ENCODE data around the gene PRRG3. TPM values are rescaled to one million over a fixed set of nuclear protein-coding genes. Genes with fewer than 3 reads are reported as not detected.

Gene PRRG3
- total RNA-seq, 1 experiment from 2014 or later = 5.1 TPM

- H3K4me3 Mint-ChIP-seq = no peak overlapping the region
- peaks cover 19% of the 10 kb centered on the region for H3K4me1 Mint-ChIP-seq
- H3K27ac Mint-ChIP-seq = no peak overlapping the region
- TF ChIP-seq USF1 (CRISPR knock-in tag; IDR thresholded peaks at IDR 0.05) (no peak), SOX15 (CRISPR knock-in tag; IDR thresholded peaks at IDR 0.05) (no peak), ZMAT4 (CRISPR knock-in tag; IDR thresholded peaks at IDR 0.05) (no peak), ZNF671 (CRISPR knock-in tag; IDR thresholded peaks at IDR 0.05) (no peak), ZNF532 (CRISPR knock-in tag; IDR thresholded peaks at IDR 0.05; ENCODE audit: borderline replicate concordance) (no peak), PRDM15 (CRISPR knock-in tag; IDR thresholded peaks at IDR 0.05) (no peak), SMAD3 (CRISPR knock-in tag; IDR thresholded peaks at IDR 0.05; ENCODE audit: borderline replicate concordance) (no peak), NFE2L1 (CRISPR knock-in tag; IDR thresholded peaks at IDR 0.05) (no peak), ZNF232 (CRISPR knock-in tag; IDR thresholded peaks at IDR 0.05) (no peak), OVOL2 (CRISPR knock-in tag; IDR thresholded peaks at IDR 0.05; ENCODE audit: borderline replicate concordance) (no peak), RELA (CRISPR knock-in tag; IDR thresholded peaks at IDR 0.05; ENCODE audit: borderline replicate concordance) (no peak), IRF2 (CRISPR knock-in tag; IDR thresholded peaks at IDR 0.05; ENCODE audit: borderline replicate concordance, low read depth) (no peak), AFF4 (CRISPR knock-in tag; IDR thresholded peaks at IDR 0.05; ENCODE audit: borderline replicate concordance) (no peak), FOXP1 (CRISPR knock-in tag; IDR thresholded peaks at IDR 0.05; ENCODE audit: borderline replicate concordance) (no peak), SMAD4 (CRISPR knock-in tag; IDR thresholded peaks at IDR 0.05) (no peak), JUN (CRISPR knock-in tag; IDR thresholded peaks at IDR 0.05) (no peak), ARID4B (CRISPR knock-in tag; IDR thresholded peaks at IDR 0.05; ENCODE audit: borderline replicate concordance) (no peak)
- ATAC-seq = no peak
- ChIA-PET POLR2A (no interaction called here), CTCF (interaction anchor here (1.1 to 3.4 kb wide), 2 partner anchors 10 to 916 kb away, joined by 3 to 9 read pairs; no protein-coding TSS in a partner anchor)
- H3K36me3 Mint-ChIP-seq = no peaks in the 10 kb centered on the region
- no peaks in the 10 kb centered on the region for H3K9me3 Mint-ChIP-seq
- no peak for DNase-seq (ENCODE audit: low spot score)
- peaks cover 4% of the 10 kb centered on the region; the same call in 1 of the 2 replicates for H3K27me3 Mint-ChIP-seq (ENCODE audit: low read depth)
These were observed 29.5 kb downstream of the PRRG3 start for GRCh38 chrX:151724563-151725337.

Measured in WTC11 (cell line).